Keratinocyte (primary cell): Measurements from ENCODE around the gene OXSR1.

Experiments used
- EZH2 ChIP-seq: IDR thresholded peaks from one replicate; pipeline ENCODE4 v1.6.1; 2012; ENCODE audit warnings: inconsistent platforms, mild to moderate bottlenecking, low read length, moderate library complexity
- TF ChIP-seq, protein P1 (sequence below), 3 experiments: IDR thresholded peaks in 1 of 3; conservative IDR thresholded peaks in 1 of 3; optimal IDR thresholded peaks in 1 of 3; 2 replicates in 2 of 3; 3 replicates in 1 of 3; pipeline versions ENCODE3 to v1.5.1; 2011; ENCODE audit warnings: low read length in 3 of 3, mild to moderate bottlenecking in 3 of 3, moderate library complexity in 2 of 3, control low read depth in 1 of 3, inconsistent platforms in 1 of 3; ENCODE audit not compliant: insufficient read depth in 2 of 3; ENCODE audit errors: extremely low read depth in 1 of 3

- TF ChIP-seq, protein P1, sequence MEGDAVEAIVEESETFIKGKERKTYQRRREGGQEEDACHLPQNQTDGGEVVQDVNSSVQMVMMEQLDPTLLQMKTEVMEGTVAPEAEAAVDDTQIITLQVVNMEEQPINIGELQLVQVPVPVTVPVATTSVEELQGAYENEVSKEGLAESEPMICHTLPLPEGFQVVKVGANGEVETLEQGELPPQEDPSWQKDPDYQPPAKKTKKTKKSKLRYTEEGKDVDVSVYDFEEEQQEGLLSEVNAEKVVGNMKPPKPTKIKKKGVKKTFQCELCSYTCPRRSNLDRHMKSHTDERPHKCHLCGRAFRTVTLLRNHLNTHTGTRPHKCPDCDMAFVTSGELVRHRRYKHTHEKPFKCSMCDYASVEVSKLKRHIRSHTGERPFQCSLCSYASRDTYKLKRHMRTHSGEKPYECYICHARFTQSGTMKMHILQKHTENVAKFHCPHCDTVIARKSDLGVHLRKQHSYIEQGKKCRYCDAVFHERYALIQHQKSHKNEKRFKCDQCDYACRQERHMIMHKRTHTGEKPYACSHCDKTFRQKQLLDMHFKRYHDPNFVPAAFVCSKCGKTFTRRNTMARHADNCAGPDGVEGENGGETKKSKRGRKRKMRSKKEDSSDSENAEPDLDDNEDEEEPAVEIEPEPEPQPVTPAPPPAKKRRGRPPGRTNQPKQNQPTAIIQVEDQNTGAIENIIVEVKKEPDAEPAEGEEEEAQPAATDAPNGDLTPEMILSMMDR (optimal IDR thresholded peaks at IDR 0.05 in 1 of 3, IDR thresholded peaks at IDR 0.05 in 1 of 3, conservative IDR thresholded peaks at IDR 0.05 in 1 of 3; ENCODE audit: extremely low read depth in 1 of 3, insufficient read depth in 2 of 3, low read length in 3 of 3), result no peak
- TF ChIP-seq EZH2, result no peak
These were observed 11.8 kb downstream of the OXSR1 start for GRCh38 chr3:38177181-38177580.
